SK-N-SH treated with all-trans-retinoic acid at 6 μM for 48 hours (cell line): ENCODE measurements around the gene PEAR1.

Source experiments
- BACH2 ChIP-seq: fragments of 250-450 bp; sonication (Bioruptor Pico); IDR thresholded peaks from 2 replicates; pipeline ENCODE4 v1.9.0; 2021; ENCODE audit warnings: mild to moderate bottlenecking, borderline replicate concordance
- CREB5 ChIP-seq: fragments of 250-450 bp; sonication (Bioruptor Pico); IDR thresholded peaks from 2 replicates; pipeline ENCODE4 v1.5.1; 2020; ENCODE audit warnings: low read depth, mild to moderate bottlenecking, moderate library complexity
- ESRRG ChIP-seq: fragments of 250-450 bp; sonication (Bioruptor Pico); IDR thresholded peaks from 2 replicates; pipeline ENCODE4 v1.6.1; 2021; ENCODE audit warnings: mild to moderate bottlenecking
- OSR1 ChIP-seq: fragments of 250-450 bp; sonication (Bioruptor Pico); IDR thresholded peaks from 2 replicates; pipeline ENCODE4 v1.8.0; 2022; ENCODE audit warnings: moderate library complexity, mild to moderate bottlenecking, inconsistent platforms
- PATZ1 ChIP-seq: fragments of 250-450 bp; sonication (Bioruptor Pico); IDR thresholded peaks from 2 replicates; pipeline ENCODE4 v1.8.0; 2020; ENCODE audit warnings: mild to moderate bottlenecking, moderate library complexity, borderline replicate concordance
- SNAI2 ChIP-seq: fragments of 250-450 bp; sonication (Bioruptor Pico); IDR thresholded peaks from 2 replicates; pipeline ENCODE4 v1.5.0; 2020; ENCODE audit warnings: mild to moderate bottlenecking, moderate library complexity
- ZFP3 ChIP-seq: fragments of 250-450 bp; sonication (Bioruptor Pico); IDR thresholded peaks from 2 replicates; pipeline ENCODE4 v1.5.0; 2020; ENCODE audit warnings: mild to moderate bottlenecking, moderate library complexity
- ZFP30 ChIP-seq: fragments of 450-650 bp; formaldehyde crosslinking; IDR thresholded peaks from 2 replicates; pipeline ENCODE4 v1.5.0; 2022; ENCODE audit warnings: mild to moderate bottlenecking, moderate library complexity
- ZNF8 ChIP-seq: fragments of 450-650 bp; formaldehyde crosslinking; IDR thresholded peaks from 2 replicates; pipeline ENCODE4 v1.5.0; 2020; ENCODE audit warnings: mild to moderate bottlenecking, moderate library complexity
- TF ChIP-seq, protein P1 (sequence below): fragments of 250-450 bp; sonication (Bioruptor Pico); IDR thresholded peaks from 2 replicates; pipeline ENCODE4 v1.8.0; 2021; ENCODE audit warnings: low read depth, mild to moderate bottlenecking, moderate library complexity, borderline replicate concordance
- TF ChIP-seq, protein P2 (sequence below): fragments of 250-450 bp; sonication (Bioruptor Pico); IDR thresholded peaks from 2 replicates; pipeline ENCODE4 v1.5.0; 2020; ENCODE audit warnings: mild to moderate bottlenecking, moderate library complexity

- TF ChIP-seq PATZ1: no peak
- no peak for TF ChIP-seq ZFP30 (CRISPR knock-in tag)
- no peak for TF ChIP-seq ZNF8 (CRISPR knock-in tag)
- no peak for TF ChIP-seq ZFP3 (CRISPR knock-in tag)
- no peak for TF ChIP-seq BACH2 (CRISPR knock-in tag)
- no peak for TF ChIP-seq CREB5 (CRISPR knock-in tag)
- no peak for TF ChIP-seq SNAI2 (CRISPR knock-in tag)
- TF ChIP-seq OSR1: no peak
- TF ChIP-seq, protein P1, sequence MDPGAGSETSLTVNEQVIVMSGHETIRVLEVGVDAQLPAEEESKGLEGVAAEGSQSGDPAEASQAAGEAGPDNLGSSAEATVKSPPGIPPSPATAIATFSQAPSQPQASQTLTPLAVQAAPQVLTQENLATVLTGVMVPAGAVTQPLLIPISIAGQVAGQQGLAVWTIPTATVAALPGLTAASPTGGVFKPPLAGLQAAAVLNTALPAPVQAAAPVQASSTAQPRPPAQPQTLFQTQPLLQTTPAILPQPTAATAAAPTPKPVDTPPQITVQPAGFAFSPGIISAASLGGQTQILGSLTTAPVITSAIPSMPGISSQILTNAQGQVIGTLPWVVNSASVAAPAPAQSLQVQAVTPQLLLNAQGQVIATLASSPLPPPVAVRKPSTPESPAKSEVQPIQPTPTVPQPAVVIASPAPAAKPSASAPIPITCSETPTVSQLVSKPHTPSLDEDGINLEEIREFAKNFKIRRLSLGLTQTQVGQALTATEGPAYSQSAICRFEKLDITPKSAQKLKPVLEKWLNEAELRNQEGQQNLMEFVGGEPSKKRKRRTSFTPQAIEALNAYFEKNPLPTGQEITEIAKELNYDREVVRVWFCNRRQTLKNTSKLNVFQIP (CRISPR knock-in tag): no peak
- TF ChIP-seq, protein P2, sequence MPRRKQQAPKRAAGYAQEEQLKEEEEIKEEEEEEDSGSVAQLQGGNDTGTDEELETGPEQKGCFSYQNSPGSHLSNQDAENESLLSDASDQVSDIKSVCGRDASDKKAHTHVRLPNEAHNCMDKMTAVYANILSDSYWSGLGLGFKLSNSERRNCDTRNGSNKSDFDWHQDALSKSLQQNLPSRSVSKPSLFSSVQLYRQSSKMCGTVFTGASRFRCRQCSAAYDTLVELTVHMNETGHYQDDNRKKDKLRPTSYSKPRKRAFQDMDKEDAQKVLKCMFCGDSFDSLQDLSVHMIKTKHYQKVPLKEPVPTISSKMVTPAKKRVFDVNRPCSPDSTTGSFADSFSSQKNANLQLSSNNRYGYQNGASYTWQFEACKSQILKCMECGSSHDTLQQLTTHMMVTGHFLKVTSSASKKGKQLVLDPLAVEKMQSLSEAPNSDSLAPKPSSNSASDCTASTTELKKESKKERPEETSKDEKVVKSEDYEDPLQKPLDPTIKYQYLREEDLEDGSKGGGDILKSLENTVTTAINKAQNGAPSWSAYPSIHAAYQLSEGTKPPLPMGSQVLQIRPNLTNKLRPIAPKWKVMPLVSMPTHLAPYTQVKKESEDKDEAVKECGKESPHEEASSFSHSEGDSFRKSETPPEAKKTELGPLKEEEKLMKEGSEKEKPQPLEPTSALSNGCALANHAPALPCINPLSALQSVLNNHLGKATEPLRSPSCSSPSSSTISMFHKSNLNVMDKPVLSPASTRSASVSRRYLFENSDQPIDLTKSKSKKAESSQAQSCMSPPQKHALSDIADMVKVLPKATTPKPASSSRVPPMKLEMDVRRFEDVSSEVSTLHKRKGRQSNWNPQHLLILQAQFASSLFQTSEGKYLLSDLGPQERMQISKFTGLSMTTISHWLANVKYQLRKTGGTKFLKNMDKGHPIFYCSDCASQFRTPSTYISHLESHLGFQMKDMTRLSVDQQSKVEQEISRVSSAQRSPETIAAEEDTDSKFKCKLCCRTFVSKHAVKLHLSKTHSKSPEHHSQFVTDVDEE (CRISPR knock-in tag): no peak
- TF ChIP-seq ESRRG: no peak
These were observed 12.1 kb downstream of the PEAR1 start for GRCh38 chr1:156905651-156906050.
